ENCODE measurements around the gene EFCAB8.
"Not testable (repeated sequence)": the region's sequence is repeated elsewhere in the genome, so short reads cannot be mapped to it uniquely, and the experiment has no call there.

Gene EFCAB8

DNA sequence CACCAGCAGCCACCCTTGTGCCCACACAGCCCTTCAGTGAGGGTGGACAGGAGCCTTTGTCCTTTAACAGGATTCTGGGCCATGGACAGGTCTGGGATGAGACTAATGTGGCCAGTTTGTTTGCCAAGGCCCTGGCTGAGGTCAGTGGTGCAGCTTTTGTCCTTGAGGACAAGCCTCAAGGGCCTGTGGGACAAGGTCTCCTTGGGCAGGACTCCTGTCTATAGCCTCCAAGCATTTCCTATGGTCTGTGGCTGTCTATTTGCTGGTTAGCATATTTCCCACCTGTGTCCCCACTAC, 101.4 kb downstream of the EFCAB8 start:
- DNase-seq = no peak

DNA sequence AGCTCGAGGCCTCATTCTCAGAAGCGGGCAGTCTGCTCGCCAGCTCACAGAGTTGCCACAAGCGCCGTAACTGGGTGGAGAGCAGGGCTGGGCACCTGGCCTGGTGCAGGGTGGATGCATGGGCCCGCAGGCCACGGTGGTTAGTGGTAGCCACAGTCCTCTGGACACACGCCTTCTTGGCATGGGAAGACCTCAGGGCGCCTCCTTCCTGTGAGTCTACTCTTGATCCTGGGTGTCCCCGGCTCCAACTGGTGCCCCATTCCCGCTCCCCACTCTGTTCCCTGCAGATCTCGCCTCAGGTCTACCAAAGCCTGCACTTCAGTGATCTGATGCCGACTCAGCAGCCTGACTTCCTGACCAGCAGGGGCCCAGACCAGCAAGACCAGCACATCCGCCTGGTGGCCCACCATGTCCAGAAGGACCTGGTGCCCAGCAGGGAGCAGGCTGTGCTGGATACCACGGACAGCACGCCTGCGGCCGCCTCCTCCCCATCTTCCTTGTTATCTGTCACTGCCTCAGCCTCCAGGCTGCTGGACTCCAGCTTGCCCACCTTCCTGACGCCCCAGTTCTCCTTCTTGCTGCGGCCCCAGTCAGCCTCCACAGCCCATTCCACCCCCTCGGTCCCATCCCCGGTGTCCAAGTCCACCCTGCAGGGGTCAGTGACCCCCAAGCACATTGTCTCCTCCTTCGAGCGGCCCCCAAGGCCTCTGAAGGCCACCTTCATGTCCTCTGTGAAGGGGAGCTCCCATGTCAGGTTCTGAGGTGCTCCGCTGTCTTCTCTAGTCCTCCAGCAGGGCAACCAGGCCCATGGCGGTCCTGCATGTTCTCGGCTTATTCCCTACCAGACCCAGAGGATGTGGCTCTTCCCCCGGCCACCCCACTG, 102.4 kb downstream of the EFCAB8 start:
- DNase-seq = no peak

DNA sequence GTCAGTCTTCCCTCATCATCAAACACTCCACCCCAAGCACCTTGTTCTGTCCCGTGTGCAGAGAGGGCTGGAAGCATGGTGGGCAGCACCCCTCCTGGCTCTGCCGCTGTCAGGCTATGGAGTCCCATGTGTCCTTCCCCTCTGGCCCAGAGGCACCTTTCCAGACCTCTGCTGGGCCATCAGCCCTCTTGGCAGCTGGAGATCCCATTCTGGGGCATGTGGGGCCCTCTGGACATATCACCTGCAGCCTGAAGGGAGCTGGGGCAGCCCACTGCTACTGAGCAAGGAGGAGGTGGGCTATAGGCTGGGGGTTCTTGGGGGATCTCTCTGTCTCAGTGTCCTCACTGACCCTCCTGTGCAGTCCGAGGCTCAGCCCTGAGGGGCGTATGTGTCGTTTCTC, 103.3 kb downstream of the EFCAB8 start:
- no peak for DNase-seq

DNA sequence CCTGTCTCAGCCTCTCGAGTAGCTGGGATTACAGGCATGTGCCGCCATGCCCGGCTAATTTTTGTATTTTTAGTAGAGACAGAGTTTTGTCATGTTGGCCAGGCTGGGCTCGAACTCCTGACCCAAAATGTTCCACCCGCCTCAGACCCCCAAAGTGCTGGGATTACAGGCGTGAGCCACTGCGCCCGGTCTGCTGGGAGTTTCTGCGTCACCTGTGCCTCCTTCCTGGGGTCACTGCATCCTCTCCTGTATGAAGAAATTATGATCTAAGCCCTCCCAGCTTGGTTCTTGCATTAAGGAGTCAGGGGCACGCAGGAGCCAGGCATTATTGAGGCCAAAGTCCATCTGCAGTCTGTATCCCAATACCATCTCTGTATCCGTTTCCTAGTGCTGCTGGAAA, 103.9 kb downstream of the EFCAB8 start:
- DNase-seq = not testable (repeated sequence)

DNA sequence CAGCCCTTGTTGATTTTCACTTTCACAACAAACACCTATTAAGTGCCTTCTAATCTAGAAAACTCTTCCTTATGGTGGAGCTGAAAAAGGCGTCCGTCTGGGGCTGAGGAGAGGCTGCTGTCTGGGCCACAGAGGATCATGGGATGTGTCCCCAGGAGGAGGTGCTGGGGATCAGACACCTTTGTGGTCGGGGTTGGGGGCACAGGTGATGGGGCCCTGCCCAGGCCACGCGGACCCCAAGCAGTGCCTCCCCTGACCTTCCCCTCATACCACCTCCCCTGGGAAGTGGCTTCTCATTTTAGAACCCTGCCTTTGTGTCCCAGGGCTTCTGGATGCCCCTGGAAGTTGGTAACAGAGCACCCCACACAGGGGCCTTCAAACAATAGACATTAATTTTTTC, 104.5 kb downstream of the EFCAB8 start:
- DNase-seq = no peak

DNA sequence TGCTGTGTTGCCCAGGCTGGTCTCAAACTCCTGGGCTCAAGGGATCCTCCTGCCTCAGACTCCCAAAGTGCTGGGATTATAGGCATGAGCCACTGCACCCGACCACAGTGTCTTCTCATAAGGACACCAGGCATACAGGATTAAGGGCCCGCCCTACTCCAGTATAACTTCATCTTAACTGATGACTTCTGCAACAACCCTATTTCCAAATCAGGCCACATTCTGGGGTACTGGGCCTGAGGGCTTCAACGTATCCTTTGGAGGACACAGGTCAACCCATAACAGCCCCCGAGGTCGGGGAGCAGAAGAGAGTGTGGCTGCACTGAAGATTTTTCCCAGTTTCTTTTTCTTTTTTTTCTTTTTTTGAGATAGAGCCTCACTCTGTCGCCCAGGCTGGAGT, 105.9 kb downstream of the EFCAB8 start:
- no peak for DNase-seq

DNA sequence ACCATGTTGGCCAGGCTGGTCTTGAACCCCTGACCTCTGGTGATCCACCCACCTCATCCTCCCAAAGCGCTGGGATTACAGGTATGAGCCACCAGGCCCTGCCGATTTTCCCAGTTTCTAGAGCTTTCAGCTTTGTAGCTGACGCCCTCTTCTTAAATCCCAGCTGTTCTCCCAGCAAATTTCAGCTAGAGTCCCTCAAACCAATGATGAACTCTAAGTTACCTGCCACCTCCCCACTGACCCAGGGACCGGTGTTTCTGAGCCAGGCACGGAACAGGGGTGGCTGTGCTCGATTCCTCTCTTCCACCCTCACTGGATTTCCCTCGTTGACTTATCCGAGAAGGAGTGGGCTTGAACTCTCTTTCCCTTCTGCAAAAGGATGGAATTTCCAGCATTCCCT, 106.4 kb downstream of the EFCAB8 start:
- DNase-seq = no peak

DNA sequence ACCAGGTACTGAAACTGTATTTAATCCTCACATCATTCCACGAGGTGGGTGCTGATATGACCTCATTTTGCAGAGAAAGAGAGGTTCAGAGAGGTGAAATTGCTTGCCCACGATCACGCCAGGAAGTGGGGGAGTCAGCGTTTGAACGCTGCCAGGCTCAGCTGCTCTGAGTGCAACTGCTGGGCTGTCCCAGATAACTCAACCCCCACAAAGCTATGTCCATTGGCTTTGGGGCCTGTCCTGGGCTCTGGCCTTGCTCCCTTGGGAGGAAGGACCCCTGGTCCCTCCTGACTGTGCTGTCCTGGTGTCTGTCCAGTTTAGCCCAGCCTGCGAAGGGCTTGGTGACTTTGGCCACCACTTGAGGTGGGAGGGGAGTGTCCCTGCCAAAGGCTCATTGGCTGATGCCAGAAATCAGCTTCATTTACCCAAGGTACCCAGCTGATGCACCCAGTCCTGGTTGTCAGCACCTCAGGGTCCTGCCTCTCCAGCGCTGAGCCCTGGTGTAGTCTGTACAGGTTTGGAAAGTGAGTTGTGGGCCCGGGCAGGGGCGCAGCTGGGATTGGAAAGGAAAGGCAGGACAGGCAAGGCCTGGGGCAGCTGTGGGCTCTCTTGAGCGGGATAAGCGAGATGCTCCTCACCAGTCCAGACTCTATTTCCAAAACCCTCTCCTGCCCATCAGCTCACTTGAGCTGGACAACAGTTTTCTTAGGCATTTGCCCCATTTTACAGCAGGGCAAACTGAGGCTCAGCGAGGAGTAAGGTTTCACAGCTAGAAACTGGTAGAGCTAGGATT, 107.1 kb downstream of the EFCAB8 start:
- DNase-seq = no peak

DNA sequence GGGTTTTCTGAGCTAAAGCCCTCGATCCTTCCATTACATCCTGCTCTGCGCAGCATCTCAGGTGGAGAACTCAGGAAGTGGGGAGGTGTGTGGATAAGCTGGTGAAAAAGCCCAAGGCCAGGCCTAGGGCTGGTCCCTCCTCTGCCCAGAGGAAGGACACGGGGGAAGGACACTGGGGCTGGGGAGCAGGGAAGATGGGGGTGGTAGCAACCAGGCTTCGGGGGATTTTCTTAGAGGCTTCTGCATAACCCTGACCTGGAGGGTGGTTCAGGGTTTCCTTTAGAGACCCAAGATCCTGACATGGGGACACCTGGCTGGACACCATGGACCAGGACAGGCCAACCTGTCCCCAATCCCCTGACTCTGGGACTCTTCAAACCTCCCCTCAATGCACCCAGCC, 107.7 kb downstream of the EFCAB8 start:
- DNase-seq = no peak

DNA sequence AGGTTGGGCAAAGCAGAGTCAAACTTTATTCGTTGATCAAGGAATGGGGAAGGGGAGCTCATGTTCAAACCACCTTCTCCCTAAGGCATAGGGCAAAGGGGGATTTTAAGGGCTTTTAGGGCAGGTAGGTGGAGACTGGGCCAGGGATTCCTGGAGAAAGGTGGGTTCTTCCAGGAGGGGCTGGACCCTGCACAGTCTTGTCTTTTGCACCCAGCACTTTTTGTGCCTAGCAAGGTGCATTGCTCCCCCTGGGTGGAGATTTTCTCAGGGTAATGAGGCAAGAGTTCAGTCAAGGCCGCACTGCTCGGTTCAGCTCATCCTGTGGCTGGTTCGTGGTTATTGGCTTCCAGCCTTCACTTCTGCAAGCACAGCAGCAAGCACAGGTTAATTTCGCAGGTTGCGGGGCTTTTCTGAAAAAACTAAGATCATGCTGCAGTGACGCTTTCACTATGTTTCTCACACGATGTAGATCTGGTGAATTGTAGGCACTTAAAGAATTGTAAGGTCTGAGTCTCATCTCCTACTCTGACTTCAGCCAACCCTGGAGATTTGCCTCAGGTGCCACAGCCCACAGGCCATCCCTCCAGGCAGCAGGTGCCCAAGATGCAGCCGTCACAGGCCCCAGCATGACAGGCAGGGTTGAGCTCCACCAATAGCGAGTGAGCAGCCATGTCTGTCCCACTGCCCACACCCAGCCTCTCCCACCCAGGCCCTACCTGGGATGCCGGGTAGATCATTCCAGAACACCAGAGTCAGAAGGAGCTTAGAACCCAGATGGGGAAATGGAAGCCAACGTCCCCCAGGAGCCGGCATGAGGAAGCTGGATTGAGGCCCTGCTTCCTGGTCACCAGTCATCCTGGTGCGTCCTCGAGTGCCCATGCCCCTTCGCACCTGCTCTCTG, 108.4 kb downstream of the EFCAB8 start:
- peak; percentile 39 for DNase-seq

DNA sequence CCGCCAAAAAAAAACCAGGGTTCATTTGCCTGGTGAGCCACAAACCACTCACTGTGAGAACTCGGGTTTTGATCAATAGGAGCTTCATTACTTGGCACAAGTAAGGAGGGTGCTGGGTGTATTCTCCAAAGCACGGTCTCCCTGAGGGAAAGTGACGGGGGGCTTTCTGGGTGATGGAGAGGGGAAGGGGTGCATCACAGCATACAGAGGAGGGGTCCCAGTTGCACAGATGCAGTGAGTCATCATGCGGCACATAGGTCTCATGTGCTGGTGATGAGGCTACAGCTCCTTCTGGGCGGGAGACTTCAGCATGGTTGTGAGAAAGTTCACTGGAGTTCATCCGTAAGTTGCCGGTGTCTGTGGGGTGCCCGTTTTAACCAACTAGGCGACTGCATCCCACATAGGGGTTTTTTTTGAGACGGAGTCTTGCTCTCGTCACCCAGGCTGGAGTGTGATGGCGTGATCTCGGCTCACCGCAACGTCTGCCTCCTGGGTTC, 109.3 kb downstream of the EFCAB8 start:
- peak; percentile 53 for DNase-seq

DNA sequence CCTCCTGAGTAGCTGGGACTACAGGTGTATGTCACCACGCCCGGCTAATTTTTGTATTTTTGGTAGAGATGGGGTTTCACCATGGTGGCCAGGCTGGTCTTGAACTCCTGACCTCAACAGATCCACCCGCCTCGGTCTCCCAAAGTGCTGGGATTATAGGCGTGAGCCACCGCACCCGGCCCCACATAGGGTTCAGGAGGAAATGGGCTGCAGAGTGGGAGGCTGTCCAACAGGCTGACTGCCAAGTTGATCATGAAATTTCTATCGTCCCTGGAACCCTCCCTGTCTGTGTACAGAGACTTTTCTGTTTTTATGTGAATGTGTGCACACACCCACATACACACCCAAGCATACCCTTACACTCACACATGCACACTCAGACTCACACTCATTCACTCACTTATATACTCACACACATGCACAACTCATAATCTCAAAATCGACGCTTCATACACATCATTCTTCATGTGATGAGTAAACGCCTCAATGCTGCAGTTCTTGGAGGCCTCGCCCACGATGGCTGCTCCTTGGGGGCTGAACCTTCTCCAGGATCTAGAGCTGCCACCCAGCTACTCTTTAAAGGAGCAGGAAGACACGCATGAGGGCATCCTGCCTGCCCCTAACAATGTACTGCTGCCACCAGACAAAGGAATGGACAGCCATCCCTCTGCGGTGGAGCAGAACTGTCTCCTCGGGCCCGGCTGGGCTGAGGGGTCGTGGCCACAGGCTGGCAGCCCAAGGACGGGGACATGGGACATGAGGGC, 109.9 kb downstream of the EFCAB8 start:
- peak; percentile 32 for DNase-seq

DNA sequence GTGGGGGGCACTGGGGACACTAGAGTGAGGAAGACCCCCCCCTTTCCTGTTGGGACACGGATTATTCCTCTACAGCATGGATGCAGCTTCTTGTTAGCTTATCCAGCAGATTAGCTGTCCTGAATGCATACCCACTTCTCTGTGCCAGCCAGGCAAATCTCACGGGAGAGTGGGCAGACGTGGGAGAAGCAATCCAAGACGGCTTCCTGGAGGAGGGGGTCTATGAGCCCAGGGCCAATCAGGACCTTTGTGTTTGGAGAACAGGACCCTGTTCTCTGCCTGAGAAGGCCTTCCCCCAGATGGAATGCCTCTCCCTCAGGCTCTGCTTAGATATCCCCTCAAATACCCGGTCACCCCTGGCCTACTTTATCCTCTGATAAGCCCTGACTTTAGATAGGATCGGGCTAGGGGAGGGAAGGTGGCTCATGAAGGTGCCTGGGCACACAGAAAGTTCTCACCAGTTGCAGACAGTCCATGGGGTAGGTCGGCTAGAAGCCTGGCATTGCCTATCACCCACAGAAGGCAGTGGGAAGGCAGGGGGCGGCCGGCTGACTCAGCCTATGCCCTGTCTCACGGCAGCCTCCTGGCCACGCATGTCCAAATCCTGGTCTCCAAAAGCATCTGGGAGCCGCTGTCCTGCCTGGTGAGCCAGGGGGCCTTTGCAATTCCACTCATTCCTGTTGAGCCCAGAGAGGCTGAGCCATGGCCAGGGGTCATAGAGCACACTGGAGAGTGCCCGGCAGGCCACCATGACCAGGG, 110.8 kb downstream of the EFCAB8 start:
- DNase-seq = no peak

DNA sequence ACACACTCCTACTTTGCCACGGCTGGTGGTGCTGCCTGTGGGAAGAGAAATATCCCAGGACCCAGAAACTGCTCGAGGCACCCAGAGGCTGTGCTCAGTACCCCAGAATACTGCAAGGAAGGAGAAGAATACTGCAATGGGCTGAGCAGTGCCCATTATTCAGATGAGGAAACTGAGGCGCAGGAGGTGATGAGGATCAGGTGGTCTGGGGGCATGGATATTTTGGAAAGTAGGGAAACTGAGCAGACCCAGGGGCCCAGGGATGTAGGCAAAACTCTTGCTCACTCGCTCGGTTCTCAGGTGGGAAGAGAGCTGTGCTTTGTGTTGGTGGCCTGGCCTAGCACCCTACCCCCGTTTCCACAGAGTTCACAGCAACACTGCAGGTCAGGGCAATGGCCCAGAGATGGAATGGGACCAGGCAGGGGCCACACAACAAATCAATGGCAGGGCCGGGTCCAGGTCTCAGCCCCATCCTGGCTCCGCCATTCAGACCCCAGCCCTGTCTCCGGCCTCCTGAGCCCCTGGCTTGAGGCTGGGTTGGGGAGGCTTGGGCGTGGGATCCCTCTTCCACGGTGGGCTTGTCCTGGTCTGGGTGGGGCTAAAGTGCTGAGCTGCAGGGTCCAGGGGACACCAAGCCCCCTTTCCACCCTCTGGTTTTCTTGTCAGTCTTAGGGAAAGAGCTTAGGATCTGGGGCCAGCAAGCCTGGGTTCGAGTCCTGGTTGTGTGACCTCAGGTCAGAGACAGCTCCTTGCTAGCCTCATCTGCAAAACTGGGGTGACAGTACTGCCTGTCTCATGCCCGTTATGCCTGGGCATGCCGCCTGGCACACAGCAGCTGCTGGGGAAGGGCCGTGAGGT, 111.6 kb downstream of the EFCAB8 start:
- DNase-seq = no peak

DNA sequence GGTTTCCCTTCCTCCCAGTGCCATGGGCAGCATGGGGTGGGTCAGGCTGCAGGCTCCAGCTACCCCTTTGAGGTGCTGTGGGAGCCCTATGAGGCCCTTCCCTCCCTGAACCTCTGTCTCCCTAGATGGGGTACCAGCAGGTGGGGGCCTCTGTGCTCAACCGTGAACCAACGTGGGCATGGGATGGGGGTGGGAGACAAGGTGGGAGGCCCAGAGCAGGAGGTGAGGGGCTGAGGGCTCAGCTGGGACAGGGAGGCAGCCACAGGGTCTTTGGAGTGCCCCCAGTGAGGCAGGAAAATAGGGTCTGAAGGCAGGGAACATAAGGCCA, 112.2 kb downstream of the EFCAB8 start:
- DNase-seq = no peak

DNA sequence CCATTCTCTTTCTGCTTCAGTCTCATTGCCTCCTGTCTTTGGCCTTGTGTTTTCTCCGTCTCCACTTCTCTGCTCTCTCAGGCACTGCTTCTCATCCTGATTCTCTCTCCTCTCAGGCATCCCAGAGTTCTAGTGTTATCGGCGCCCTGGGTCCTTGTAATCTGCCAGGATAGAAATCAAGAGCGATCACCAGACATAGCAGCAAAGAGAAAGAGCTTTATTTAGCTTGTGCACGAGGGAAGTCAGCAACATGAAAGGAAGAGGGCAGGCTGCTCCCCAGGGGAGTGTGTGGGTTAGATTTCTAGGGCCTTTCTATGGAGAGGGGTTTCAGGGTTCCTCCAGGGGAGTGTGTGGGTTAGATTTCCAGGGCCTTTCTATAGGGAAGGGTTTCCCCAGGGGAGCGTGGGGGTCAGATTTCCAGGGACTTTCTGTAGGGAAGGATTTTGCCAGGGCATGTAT, 113.0 kb downstream of the EFCAB8 start:
- no peak for DNase-seq

DNA sequence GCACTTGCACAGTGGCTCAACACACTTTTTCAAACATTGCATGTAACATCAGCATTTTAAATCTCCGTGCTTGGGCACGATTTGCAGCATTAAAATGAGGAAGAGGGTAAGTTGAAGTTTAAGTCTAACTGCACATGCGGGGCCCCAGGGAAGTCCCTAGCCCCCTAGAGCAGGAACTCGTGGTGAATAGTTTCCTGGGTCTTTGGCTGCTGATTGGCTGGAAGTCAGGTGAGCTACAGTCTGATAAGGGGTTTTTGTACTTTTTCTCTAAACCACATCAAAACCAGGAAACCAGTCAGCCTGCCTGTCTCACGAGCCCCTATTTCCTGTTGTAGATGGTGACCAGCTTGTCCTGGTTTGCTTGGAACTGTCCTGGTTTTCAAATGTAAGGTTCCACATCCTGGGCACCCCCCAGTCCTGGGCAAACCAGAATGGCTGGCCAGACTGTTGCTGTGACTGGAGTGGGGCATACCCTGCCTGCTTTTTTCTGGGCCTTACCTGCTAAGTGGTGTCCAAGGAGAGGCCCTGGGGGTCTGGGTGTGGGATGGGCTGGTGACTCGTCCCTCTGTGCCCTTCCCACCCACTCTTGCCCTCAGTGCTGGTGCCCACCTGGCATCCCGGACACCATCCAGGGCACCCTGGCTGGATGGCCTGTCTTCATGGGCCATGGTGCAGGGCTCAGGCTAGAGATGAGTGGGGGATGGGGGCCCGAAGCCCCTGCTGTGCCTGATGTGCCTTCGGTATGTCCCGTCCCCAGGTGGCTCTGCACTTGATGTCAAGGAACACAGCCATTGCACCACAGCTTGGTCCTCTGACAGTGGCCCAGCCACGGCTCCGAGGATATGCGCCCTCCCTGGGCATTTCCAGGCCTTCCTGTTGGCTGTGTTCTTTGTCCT, 113.7 kb downstream of the EFCAB8 start:
- peak; percentile 75 for DNase-seq

DNA sequence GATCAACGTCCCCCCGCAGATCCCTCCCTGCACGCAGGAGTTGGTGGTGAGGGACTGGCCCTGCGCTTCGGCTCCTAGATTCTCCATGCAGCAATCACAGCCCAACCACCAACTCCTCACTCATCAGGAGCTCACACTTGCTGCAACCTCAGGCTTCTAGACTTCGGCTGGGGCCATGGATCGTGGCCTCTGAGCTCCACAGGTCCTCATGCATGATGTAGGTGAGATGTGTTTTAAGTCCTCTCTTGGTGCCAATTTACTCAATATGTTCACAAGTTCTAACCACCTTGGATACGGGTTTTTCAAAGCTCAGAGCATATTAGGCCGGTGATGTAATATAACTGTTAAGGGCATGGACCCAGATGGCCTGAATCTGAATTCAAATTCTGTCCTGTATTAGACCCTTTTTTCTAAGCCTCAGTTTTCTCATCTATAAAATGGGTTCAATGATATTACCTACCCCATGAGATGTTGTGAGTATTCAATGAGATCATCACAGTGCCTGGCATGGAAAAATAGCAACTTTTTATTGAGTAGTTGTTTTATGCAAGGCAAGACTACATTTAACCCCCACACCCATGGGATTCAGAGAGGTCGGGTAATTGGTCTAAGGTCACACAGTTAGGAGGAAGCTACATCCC, 114.5 kb downstream of the EFCAB8 start:
- no peak for DNase-seq
